ENCODE measurements around the gene CEP250. TPM values are rescaled to one million over a fixed set of nuclear protein-coding genes. Genes with fewer than 3 reads are reported as not detected.
"Not testable (repeated sequence)": the region's sequence is repeated elsewhere in the genome, so short reads cannot be mapped to it uniquely, and the experiment has no call there.

CEP250 gene
- total RNA-seq, 1 donor from 2014 or later, result 15.3 TPM

DNA sequence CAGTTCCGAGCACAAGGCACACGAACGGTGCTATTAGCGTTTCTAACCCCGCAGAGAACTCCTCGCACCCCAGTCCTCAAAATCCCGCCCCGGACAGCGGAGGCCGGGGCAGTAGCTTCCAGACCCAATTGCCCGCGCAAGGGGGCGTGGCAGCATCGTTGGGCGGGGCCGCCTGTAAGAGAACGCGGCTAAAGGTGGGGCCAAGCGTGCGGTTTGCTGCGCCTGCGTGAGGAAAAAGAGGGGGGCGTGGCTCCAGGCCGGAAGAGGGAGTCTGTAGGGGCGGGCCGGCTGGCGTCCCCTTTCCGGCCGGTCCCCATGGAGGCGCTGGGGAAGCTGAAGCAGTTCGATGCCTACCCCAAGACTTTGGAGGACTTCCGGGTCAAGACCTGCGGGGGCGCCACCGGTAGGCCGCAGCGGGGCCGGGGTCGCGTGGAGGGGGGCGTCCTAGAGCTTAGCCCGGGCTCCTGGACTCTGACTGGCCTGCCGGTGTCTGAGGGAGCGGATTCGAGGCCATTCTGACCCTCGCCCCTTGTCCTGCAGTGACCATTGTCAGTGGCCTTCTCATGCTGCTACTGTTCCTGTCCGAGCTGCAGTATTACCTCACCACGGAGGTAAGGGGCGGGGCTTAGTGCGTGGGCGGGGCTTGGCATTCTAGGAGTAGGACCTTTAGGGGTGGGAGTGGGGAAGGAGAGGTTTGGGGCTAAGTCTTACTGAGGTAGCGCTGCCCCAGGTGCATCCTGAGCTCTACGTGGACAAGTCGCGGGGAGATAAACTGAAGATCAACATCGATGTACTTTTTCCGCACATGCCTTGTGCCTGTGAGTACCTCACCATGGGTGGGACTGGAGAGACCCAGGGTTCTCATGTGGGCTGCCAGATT lies 86.6 kb downstream of the CEP250 start, which contains the start of gene ERGIC3:
Gene ERGIC3 (plus strand): TSS at position 296 of the 880 bp plus-strand sequence. CDS start 20 bp downstream, at position 316.
- Histone ChIP-seq H3K9me3 (replicated peaks) (no peaks in the 10 kb centered on the region), H3K27me3 (ENCODE audit: low read depth) (no peaks in the 10 kb centered on the region), H3K4me1 (peaks cover 20% of the 10 kb centered on the region), H3K27ac (replicated peaks) (peak within 1 kb of the TSS; percentile 79), H3K36me3 (peaks cover 15% of the 10 kb centered on the region), H3K4me3 (peak within 1 kb of the TSS; percentile 84)
- peak; percentile 97 for DNase-seq
- TF ChIP-seq, protein P1, sequence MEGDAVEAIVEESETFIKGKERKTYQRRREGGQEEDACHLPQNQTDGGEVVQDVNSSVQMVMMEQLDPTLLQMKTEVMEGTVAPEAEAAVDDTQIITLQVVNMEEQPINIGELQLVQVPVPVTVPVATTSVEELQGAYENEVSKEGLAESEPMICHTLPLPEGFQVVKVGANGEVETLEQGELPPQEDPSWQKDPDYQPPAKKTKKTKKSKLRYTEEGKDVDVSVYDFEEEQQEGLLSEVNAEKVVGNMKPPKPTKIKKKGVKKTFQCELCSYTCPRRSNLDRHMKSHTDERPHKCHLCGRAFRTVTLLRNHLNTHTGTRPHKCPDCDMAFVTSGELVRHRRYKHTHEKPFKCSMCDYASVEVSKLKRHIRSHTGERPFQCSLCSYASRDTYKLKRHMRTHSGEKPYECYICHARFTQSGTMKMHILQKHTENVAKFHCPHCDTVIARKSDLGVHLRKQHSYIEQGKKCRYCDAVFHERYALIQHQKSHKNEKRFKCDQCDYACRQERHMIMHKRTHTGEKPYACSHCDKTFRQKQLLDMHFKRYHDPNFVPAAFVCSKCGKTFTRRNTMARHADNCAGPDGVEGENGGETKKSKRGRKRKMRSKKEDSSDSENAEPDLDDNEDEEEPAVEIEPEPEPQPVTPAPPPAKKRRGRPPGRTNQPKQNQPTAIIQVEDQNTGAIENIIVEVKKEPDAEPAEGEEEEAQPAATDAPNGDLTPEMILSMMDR (IDR thresholded peaks at IDR 0.05; ENCODE audit: borderline replicate concordance), result peak; percentile 10
- intact Hi-C loops (cut with micrococcal nuclease), result no loop called here

DNA sequence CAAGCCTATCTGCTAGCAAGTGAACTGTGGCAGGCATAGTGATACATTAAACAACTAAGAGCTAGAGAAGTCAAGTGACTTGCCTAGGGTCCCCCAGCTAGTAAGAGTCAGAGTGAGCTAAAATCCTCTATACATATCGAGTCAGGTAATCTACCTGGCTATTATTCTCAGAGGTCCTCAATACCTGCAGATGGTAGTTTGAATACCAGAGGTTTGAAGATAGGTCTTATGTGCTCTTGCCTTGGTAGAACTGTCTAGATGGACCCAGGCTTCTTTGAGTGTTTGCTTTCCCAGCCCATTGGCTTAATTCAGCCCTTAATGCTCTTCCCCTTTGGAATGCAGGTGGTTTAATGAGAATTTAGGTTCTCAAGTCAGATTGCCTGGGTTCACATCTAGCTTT lies 87.6 kb downstream of the CEP250 start:
- TF ChIP-seq, protein P1 (IDR thresholded peaks at IDR 0.05; ENCODE audit: borderline replicate concordance), result no peak
- Histone ChIP-seq H3K36me3 (peaks cover 23% of the 10 kb centered on the region), H3K4me1 (peaks cover 20% of the 10 kb centered on the region), H3K27me3 (ENCODE audit: low read depth) (no peaks in the 10 kb centered on the region), H3K27ac (replicated peaks) (no peak overlapping the region), H3K9me3 (replicated peaks) (no peaks in the 10 kb centered on the region), H3K4me3 (peak overlapping the region; percentile 84)
- DNase-seq, result no peak
- intact Hi-C loops (cut with micrococcal nuclease), result no loop called here

- no peak overlapping the region for H3K27ac ChIP-seq (replicated peaks)
- H3K9me3 ChIP-seq (replicated peaks), result no peaks in the 10 kb centered on the region
- H3K36me3 ChIP-seq, result peaks cover 38% of the 10 kb centered on the region
- H3K4me1 ChIP-seq, result peaks cover 20% of the 10 kb centered on the region
- H3K27me3 ChIP-seq (ENCODE audit: low read depth), result no peaks in the 10 kb centered on the region
- DNase-seq, result no peak
- intact Hi-C loops (cut with micrococcal nuclease), result no loop called here
- TF ChIP-seq, protein P1 (IDR thresholded peaks at IDR 0.05; ENCODE audit: borderline replicate concordance), result no peak
- no peak overlapping the region for H3K4me3 ChIP-seq
Measured at GRCh38 chr20:35544436-35544835, 89.0 kb downstream of the CEP250 start.

- Histone ChIP-seq H3K4me1 (peaks cover 20% of the 10 kb centered on the region), H3K36me3 (peaks cover 43% of the 10 kb centered on the region)
- intact Hi-C loops (cut with micrococcal nuclease); H3K27ac ChIP-seq (replicated peaks); H3K4me3 ChIP-seq; H3K27me3 ChIP-seq (ENCODE audit: low read depth); DNase-seq; H3K9me3 ChIP-seq (replicated peaks): not testable (repeated sequence)
Measured at GRCh38 chr20:35544941-35545340, 89.5 kb downstream of the CEP250 start.

DNA sequence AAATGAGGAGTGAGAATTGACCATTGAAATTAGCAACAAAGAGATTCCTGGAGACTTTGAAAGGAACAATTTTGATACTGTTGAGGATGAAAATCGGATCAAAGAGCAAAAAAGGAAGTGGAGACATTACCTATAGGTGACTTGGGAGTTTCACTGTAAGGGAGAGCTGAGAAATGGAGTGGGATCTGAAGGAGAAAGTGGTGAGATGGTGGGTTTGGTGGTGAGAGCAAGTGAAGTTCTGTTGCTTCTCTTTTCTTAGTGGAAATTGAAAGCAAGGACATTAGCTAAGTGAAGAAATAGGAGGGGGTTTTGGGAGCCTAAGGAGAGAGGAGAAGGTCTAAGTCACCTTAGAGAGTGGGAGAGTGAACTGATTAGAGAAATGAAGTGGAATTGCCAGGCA lies 90.7 kb downstream of the CEP250 start:
- Histone ChIP-seq H3K36me3 (peaks cover 55% of the 10 kb centered on the region), H3K27ac (replicated peaks) (no peak overlapping the region), H3K27me3 (ENCODE audit: low read depth) (no peaks in the 10 kb centered on the region), H3K4me3 (no peak overlapping the region), H3K4me1 (peaks cover 18% of the 10 kb centered on the region), H3K9me3 (replicated peaks) (no peaks in the 10 kb centered on the region)
- no peak for DNase-seq
- intact Hi-C loops (cut with micrococcal nuclease), result no loop called here
- TF ChIP-seq, protein P1 (IDR thresholded peaks at IDR 0.05; ENCODE audit: borderline replicate concordance), result no peak

GRCh38 chr20:35547329-35547728 lies 91.9 kb downstream of the CEP250 start:
- Histone ChIP-seq H3K4me3 (no peak overlapping the region), H3K9me3 (replicated peaks) (no peaks in the 10 kb centered on the region), H3K4me1 (peaks cover 8% of the 10 kb centered on the region), H3K36me3 (peaks cover 67% of the 10 kb centered on the region), H3K27ac (replicated peaks) (no peak overlapping the region), H3K27me3 (ENCODE audit: low read depth) (no peaks in the 10 kb centered on the region)
- DNase-seq, result no peak
- TF ChIP-seq, protein P1 (IDR thresholded peaks at IDR 0.05; ENCODE audit: borderline replicate concordance), result no peak
- intact Hi-C loops (cut with micrococcal nuclease), result no loop called here
